DMS153 treated with DMSO at 0.1 percent for 48 hours (cell line): ENCODE data around the gene SUSD6.
"Not testable (repeated sequence)": the region's sequence is repeated elsewhere in the genome, so short reads cannot be mapped to it uniquely, and the experiment has no call there.

Experiments used
- DNase-seq: peaks from one replicate; lab custom pipeline; 2025; ENCODE audit not compliant: unreplicated experiment; lab: John Stamatoyannopoulos, UW

The SUSD6 gene

GRCh38 chr14:69587389-69587788 lies 24.0 kb upstream of the SUSD6 start:
- no peak for DNase-seq

GRCh38 chr14:69591317-69591716 lies 20.1 kb upstream of the SUSD6 start:
- DNase-seq, result no peak

GRCh38 chr14:69593018-69593677 lies 18.2 kb upstream of the SUSD6 start:
- DNase-seq, result no peak

GRCh38 chr14:69594846-69595245 lies 16.6 kb upstream of the SUSD6 start:
- DNase-seq, result no peak

GRCh38 chr14:69595336-69595735 lies 16.1 kb upstream of the SUSD6 start:
- no peak for DNase-seq

GRCh38 chr14:69599431-69599830 lies 12.0 kb upstream of the SUSD6 start:
- not testable (repeated sequence) for DNase-seq

- DNase-seq, result no peak
Measured at GRCh38 chr14:69600304-69600891, 11.0 kb upstream of the SUSD6 start.

- no peak for DNase-seq
Measured at GRCh38 chr14:69605738-69606137, 5.7 kb upstream of the SUSD6 start.

- DNase-seq, result no peak
Measured at GRCh38 chr14:69606258-69607184, 4.9 kb upstream of the SUSD6 start.

- no peak for DNase-seq
Measured at GRCh38 chr14:69610020-69610873, 1.1 kb upstream of the SUSD6 start.

- no peak for DNase-seq
Measured at GRCh38 chr14:69610874-69611171, 573 bp upstream of the SUSD6 start.

- DNase-seq, result peak; percentile 24
Measured at GRCh38 chr14:69612014-69612782, 802 bp downstream of the SUSD6 start.

GRCh38 chr14:69612783-69613130 lies 1.4 kb downstream of the SUSD6 start:
- no peak for DNase-seq

GRCh38 chr14:69613312-69614073 lies 2.1 kb downstream of the SUSD6 start:
- no peak for DNase-seq

- DNase-seq, result no peak
Measured at GRCh38 chr14:69614592-69614991, 3.2 kb downstream of the SUSD6 start.

GRCh38 chr14:69615121-69615495 lies 3.7 kb downstream of the SUSD6 start:
- DNase-seq, result no peak

GRCh38 chr14:69615496-69616407 lies 4.4 kb downstream of the SUSD6 start:
- no peak for DNase-seq

- DNase-seq, result no peak
Measured at GRCh38 chr14:69616408-69616773, 5.0 kb downstream of the SUSD6 start.

GRCh38 chr14:69617796-69618195 lies 6.4 kb downstream of the SUSD6 start:
- DNase-seq, result no peak
